ENCODE data around the gene DCAF17. TPM values are rescaled to one million over a fixed set of nuclear protein-coding genes. Genes with fewer than 3 reads are reported as not detected.

DCAF17 gene
- total RNA-seq, 4 donors from 2014 or later: 8.3 to 18.1 (median 13.0) TPM

DNA sequence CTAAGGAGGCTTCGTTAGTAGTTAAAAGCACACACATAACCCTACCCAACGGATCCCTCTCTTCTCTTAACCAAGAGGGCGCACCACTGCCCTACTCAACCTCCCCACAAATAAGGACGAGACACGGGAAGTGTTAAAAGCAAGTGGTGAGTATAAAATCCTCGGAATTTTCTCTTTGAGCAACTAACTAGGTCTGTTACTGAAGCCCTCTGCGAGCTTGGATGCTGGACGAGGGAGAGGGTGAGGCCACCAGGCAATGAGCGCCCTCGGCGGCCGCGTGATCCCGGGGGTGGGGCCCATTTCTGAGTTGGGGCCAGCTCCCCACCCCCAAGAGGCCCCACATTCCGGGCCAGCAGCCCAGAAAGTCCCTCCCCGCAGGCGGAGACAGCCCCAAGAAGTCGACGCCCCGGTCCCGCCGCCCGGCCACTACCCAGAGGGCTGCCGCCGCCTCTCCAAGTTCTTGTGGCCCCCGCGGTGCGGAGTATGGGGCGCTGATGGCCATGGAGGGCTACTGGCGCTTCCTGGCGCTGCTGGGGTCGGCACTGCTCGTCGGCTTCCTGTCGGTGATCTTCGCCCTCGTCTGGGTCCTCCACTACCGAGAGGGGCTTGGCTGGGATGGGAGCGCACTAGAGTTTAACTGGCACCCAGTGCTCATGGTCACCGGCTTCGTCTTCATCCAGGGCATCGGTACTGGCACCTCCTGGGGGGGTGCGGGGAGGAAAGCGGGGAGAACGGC, 88.2 kb downstream of the DCAF17 start, which contains the start of gene CYBRD1:
CYBRD1 (plus strand) TSS at position 423 of the 736 bp plus-strand sequence; CDS start at position 495, 72 bp downstream.
- DNase-seq: peak; percentile 11
- peaks cover 0 to 59% (median 14%) of the 10 kb centered on the region in 3 donors for H3K4me1 ChIP-seq
- H3K27ac ChIP-seq: peak within 1 kb of the TSS; percentile 86 to 95 (median 90)
- intact Hi-C loops (cut with DNase I): no loop called here
- peak within 1 kb of the TSS; percentile 67 to 82 (median 75) for H3K4me3 ChIP-seq
- no peaks in the 10 kb centered on the region for H3K36me3 ChIP-seq
- H3K27me3 ChIP-seq: peaks cover 0 to 28% (median 0%) of the 10 kb centered on the region in 4 donors
- H3K9me3 ChIP-seq: no peaks in the 10 kb centered on the region
- WGBS, 2 donors: 0 to 3% methylated on average over 8 to 21 of the region's 45 CpGs
- TF ChIP-seq, protein P1, sequence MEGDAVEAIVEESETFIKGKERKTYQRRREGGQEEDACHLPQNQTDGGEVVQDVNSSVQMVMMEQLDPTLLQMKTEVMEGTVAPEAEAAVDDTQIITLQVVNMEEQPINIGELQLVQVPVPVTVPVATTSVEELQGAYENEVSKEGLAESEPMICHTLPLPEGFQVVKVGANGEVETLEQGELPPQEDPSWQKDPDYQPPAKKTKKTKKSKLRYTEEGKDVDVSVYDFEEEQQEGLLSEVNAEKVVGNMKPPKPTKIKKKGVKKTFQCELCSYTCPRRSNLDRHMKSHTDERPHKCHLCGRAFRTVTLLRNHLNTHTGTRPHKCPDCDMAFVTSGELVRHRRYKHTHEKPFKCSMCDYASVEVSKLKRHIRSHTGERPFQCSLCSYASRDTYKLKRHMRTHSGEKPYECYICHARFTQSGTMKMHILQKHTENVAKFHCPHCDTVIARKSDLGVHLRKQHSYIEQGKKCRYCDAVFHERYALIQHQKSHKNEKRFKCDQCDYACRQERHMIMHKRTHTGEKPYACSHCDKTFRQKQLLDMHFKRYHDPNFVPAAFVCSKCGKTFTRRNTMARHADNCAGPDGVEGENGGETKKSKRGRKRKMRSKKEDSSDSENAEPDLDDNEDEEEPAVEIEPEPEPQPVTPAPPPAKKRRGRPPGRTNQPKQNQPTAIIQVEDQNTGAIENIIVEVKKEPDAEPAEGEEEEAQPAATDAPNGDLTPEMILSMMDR (IDR thresholded peaks at IDR 0.05): no peak
- peak in 2 of 4 donors; percentile 77 to 78 for TF ChIP-seq POLR2A (IDR thresholded peaks at IDR 0.05)

DNA sequence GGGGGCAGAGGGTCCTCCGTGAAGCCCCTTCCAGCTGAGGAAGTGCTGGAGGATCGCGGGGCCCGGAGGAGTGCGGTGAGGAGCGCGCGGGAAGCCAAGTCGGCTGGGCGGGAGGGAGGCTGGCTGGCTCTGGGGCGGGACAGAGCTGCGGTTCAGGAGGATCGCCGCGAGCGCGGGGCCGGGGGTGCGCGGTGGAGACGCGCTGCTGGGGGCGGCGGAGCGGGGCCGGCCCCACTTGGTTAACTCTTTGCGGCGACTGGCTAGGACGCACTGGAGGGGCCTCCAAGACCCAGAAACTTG, 88.7 kb downstream of the DCAF17 start:
- WGBS, 2 donors: 0 to 4% methylated on average over 5 of the region's 29 CpGs
- peak overlapping the region; percentile 86 to 95 (median 90) for H3K27ac ChIP-seq
- no peaks in the 10 kb centered on the region for H3K9me3 ChIP-seq
- H3K27me3 ChIP-seq: peaks cover 0 to 28% (median 0%) of the 10 kb centered on the region in 4 donors
- H3K36me3 ChIP-seq: no peaks in the 10 kb centered on the region
- no peak for DNase-seq
- peaks cover 0 to 63% (median 14%) of the 10 kb centered on the region in 3 donors for H3K4me1 ChIP-seq
- TF ChIP-seq, protein P1 (IDR thresholded peaks at IDR 0.05): no peak
- TF ChIP-seq POLR2A (IDR thresholded peaks at IDR 0.05): no peak
- peak overlapping the region; percentile 67 to 82 (median 75) for H3K4me3 ChIP-seq
- intact Hi-C loops (cut with DNase I): no loop called here

DNA sequence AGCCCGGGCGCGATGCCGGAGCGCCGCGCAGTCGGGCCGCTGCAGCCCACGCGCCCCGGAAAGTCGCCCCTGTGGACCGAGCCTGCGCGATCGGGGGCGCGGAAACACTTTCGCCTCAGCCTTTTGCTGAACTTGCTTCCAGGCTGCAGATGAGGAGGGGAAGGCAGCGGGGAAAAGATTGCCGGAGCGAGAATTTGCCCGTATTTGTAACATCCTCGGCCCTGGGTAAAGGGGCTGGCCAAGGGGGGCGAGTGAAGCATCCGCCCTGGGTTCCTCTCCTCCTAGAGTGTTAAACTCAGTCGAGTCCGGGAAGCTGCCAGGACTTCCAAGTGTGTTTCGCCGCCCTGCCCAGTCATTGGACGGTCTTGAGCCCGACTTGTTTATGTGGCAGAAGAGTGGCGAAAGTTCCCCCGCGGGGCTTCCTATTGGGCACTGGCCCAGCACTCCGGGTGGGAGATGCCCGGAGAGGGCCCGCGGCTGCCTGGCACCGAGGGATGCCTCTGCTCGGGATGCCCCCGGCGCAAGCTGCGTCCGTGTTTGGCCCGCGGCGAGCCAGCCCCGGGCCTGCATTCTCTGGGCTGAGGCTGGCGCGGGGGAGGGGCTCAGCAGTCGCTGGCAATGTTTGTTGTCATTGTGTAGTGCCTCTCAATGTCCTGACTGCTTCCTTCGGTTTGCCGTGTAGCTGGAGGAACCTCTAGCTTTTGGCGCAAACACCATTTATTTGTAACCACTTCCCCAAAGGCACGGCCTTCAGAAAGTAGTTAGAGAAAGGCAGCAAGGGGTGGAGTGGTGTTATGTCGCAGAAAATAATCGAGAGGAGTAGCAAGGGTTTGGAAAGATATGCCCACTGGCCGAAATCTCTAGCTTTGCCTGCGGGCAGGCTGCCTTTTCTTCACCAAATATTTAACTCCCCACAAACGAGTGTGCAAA, 89.3 kb downstream of the DCAF17 start:
- TF ChIP-seq, protein P1 (IDR thresholded peaks at IDR 0.05): no peak
- TF ChIP-seq POLR2A (IDR thresholded peaks at IDR 0.05): peak in 2 of 4 donors; percentile 34 to 46
- H3K36me3 ChIP-seq: no peaks in the 10 kb centered on the region
- peak overlapping the region; percentile 86 to 95 (median 90) for H3K27ac ChIP-seq
- peak overlapping the region; percentile 67 to 82 (median 75) for H3K4me3 ChIP-seq
- H3K9me3 ChIP-seq: no peaks in the 10 kb centered on the region
- 1 to 2% methylated on average over 12 to 16 of the region's 62 CpGs for WGBS, 2 donors
- H3K4me1 ChIP-seq: peaks cover 0 to 63% (median 14%) of the 10 kb centered on the region in 3 donors
- intact Hi-C loops (cut with DNase I): no loop called here
- DNase-seq: no peak
- H3K27me3 ChIP-seq: peaks cover 0 to 28% (median 0%) of the 10 kb centered on the region in 4 donors

- H3K27me3 ChIP-seq: peaks cover 0 to 25% (median 0%) of the 10 kb centered on the region in 4 donors
- no peak for DNase-seq
- peak overlapping the region; percentile 86 to 95 (median 90) for H3K27ac ChIP-seq
- intact Hi-C loops (cut with DNase I): no loop called here
- H3K36me3 ChIP-seq: no peaks in the 10 kb centered on the region
- TF ChIP-seq, protein P1 (IDR thresholded peaks at IDR 0.05): no peak
- TF ChIP-seq POLR2A (IDR thresholded peaks at IDR 0.05): no peak
- H3K4me1 ChIP-seq: peaks cover 0 to 63% (median 14%) of the 10 kb centered on the region in 3 donors
- peak overlapping the region; percentile 67 to 82 (median 75) for H3K4me3 ChIP-seq
- H3K9me3 ChIP-seq: no peaks in the 10 kb centered on the region
- 0 to 16% methylated on average over 5 to 6 of the region's 6 CpGs for WGBS, 2 donors
Measured at GRCh38 chr2:171524018-171524401, 90.0 kb downstream of the DCAF17 start.
